Measurements from ENCODE around the gene KAZN. TPM values are rescaled to one million over a fixed set of nuclear protein-coding genes. Genes with fewer than 3 reads are reported as not detected.

KAZN gene
- total RNA-seq, 1 donor from 2014 or later = 9.4 TPM

DNA sequence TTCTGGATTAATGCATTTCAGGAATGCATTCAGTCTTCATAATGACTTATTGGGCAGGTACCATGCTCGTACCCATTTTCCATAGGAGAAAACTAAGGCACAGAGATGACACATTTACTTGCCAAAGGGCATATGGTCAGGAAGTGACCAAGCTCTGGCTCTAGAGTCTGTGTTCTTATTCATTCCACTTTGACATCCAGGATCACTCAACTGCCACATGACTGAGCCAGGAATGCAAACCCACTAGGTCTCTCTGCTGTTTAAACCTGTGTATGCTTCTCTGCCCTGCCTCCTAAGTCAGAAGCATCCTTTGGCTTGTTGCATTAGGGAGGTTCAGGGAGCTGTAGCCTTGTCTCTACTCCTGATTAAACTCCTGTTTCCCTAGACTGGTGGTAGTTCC lies 7.5 kb downstream of the KAZN start:
- TF ChIP-seq EZH2 (IDR thresholded peaks at IDR 0.05; ENCODE audit: insufficient read depth, low read length) = no peak
- TF ChIP-seq, protein P1, sequence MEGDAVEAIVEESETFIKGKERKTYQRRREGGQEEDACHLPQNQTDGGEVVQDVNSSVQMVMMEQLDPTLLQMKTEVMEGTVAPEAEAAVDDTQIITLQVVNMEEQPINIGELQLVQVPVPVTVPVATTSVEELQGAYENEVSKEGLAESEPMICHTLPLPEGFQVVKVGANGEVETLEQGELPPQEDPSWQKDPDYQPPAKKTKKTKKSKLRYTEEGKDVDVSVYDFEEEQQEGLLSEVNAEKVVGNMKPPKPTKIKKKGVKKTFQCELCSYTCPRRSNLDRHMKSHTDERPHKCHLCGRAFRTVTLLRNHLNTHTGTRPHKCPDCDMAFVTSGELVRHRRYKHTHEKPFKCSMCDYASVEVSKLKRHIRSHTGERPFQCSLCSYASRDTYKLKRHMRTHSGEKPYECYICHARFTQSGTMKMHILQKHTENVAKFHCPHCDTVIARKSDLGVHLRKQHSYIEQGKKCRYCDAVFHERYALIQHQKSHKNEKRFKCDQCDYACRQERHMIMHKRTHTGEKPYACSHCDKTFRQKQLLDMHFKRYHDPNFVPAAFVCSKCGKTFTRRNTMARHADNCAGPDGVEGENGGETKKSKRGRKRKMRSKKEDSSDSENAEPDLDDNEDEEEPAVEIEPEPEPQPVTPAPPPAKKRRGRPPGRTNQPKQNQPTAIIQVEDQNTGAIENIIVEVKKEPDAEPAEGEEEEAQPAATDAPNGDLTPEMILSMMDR (IDR thresholded peaks at IDR 0.05; ENCODE audit: insufficient read depth, low read depth, low read length) = no peak
- Histone ChIP-seq H3K4me3 (ENCODE audit: insufficient read depth, low read depth, low read length) (no peak overlapping the region), H3K27me3 (ENCODE audit: insufficient read depth, low read length) (peaks cover 14% of the 10 kb centered on the region), H2AFZ (ENCODE audit: low read depth, low read length) (no peak overlapping the region), H3K79me2 (ENCODE audit: insufficient read depth, low read length) (peaks cover 2% of the 10 kb centered on the region), H3K4me1 (ENCODE audit: insufficient read depth, low read length) (no peaks in the 10 kb centered on the region), H3K9ac (ENCODE audit: low read length) (no peak overlapping the region), H4K20me1 (ENCODE audit: insufficient read depth, low read length) (no peaks in the 10 kb centered on the region), H3K36me3 (ENCODE audit: insufficient read depth, low read length) (no peaks in the 10 kb centered on the region), H3K4me2 (ENCODE audit: low read length) (no peak overlapping the region), H3K27ac (ENCODE audit: low read depth, low read length) (no peak overlapping the region), H3K9me3 (ENCODE audit: insufficient read depth, low read depth, low read length) (no peaks in the 10 kb centered on the region)
- H3K36me3 Mint-ChIP-seq (ENCODE audit: low read depth, unreplicated experiment) = no peaks in the 10 kb centered on the region
- peaks cover 47% of the 10 kb centered on the region for H3K27me3 Mint-ChIP-seq (ENCODE audit: low read depth, unreplicated experiment)
- FAIRE-seq = no peak
- H3K9me3 Mint-ChIP-seq (ENCODE audit: unreplicated experiment) = no peaks in the 10 kb centered on the region
- H3K4me1 Mint-ChIP-seq (ENCODE audit: low read depth, unreplicated experiment) = peaks cover 3% of the 10 kb centered on the region
- no peak overlapping the region for H3K4me3 Mint-ChIP-seq (ENCODE audit: unreplicated experiment)
- H3K27ac Mint-ChIP-seq (ENCODE audit: unreplicated experiment) = no peak overlapping the region
- DNase-seq (ENCODE audit: low read depth) = no peak

DNA sequence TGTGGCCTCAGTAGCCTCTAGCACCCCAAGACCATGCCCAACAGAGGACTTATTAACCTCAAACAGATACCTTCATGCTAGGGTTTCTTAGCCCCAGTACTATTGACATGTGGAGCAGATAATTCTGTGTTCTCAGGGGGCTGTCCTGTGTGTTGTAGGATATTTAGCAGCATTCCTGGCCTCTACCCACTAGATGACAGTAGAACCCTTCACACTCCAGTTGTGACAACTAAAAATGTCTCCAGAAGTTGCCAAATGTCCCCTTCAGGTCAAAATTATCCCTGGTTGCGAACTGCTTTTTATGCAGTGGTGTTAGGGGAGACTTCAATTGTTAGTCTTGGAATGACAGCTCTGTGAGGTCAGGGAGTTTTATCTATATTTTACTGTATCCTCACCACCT lies 8.1 kb downstream of the KAZN start:
- Mint-ChIP-seq H3K36me3 (ENCODE audit: low read depth, unreplicated experiment) (no peaks in the 10 kb centered on the region), H3K9me3 (ENCODE audit: unreplicated experiment) (no peaks in the 10 kb centered on the region), H3K27ac (ENCODE audit: unreplicated experiment) (no peak overlapping the region), H3K4me3 (ENCODE audit: unreplicated experiment) (no peak overlapping the region), H3K4me1 (ENCODE audit: low read depth, unreplicated experiment) (peaks cover 3% of the 10 kb centered on the region), H3K27me3 (ENCODE audit: low read depth, unreplicated experiment) (peaks cover 42% of the 10 kb centered on the region)
- no peak for DNase-seq (ENCODE audit: low read depth)
- H3K4me3 ChIP-seq (ENCODE audit: insufficient read depth, low read depth, low read length) = no peak overlapping the region
- no peaks in the 10 kb centered on the region for H3K4me1 ChIP-seq (ENCODE audit: insufficient read depth, low read length)
- H2AFZ ChIP-seq (ENCODE audit: low read depth, low read length) = no peak overlapping the region
- no peaks in the 10 kb centered on the region for H4K20me1 ChIP-seq (ENCODE audit: insufficient read depth, low read length)
- no peaks in the 10 kb centered on the region for H3K36me3 ChIP-seq (ENCODE audit: insufficient read depth, low read length)
- H3K9me3 ChIP-seq (ENCODE audit: insufficient read depth, low read depth, low read length) = no peaks in the 10 kb centered on the region
- no peak for TF ChIP-seq EZH2 (IDR thresholded peaks at IDR 0.05; ENCODE audit: insufficient read depth, low read length)
- TF ChIP-seq, protein P1 (IDR thresholded peaks at IDR 0.05; ENCODE audit: insufficient read depth, low read depth, low read length) = peak; percentile 24
- H3K27me3 ChIP-seq (ENCODE audit: insufficient read depth, low read length) = peaks cover 10% of the 10 kb centered on the region
- no peak overlapping the region for H3K27ac ChIP-seq (ENCODE audit: low read depth, low read length)
- no peak for FAIRE-seq
- H3K79me2 ChIP-seq (ENCODE audit: insufficient read depth, low read length) = peaks cover 2% of the 10 kb centered on the region
- H3K4me2 ChIP-seq (ENCODE audit: low read length) = no peak overlapping the region
- no peak overlapping the region for H3K9ac ChIP-seq (ENCODE audit: low read length)

DNA sequence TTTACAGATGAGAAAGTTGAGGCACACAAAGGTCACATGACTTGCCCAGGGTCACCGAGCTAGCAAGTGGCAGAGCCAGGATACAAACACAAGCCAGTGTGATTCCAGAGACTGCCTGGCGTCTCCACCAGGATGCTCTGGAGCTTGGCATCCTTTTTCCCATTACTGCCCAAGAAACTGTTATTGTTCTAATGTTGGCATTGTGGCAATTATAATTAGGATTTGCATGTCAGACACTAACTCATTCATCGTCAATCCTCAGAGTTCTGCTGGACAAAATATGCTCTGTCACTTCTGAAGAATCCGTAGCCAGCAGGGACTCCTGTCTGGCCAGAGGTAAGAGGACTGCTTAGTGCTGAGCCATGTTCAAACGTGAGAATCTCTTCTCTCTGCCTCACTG lies 8.8 kb downstream of the KAZN start:
- no peaks in the 10 kb centered on the region for H3K4me1 ChIP-seq (ENCODE audit: insufficient read depth, low read length)
- peaks cover 2% of the 10 kb centered on the region for H3K79me2 ChIP-seq (ENCODE audit: insufficient read depth, low read length)
- no peaks in the 10 kb centered on the region for H3K9me3 Mint-ChIP-seq (ENCODE audit: unreplicated experiment)
- peaks cover 40% of the 10 kb centered on the region for H3K27me3 Mint-ChIP-seq (ENCODE audit: low read depth, unreplicated experiment)
- no peaks in the 10 kb centered on the region for H4K20me1 ChIP-seq (ENCODE audit: insufficient read depth, low read length)
- no peak overlapping the region for H3K27ac Mint-ChIP-seq (ENCODE audit: unreplicated experiment)
- no peak overlapping the region for H3K4me3 ChIP-seq (ENCODE audit: insufficient read depth, low read depth, low read length)
- no peak overlapping the region for H3K9ac ChIP-seq (ENCODE audit: low read length)
- DNase-seq (ENCODE audit: low read depth) (no peak), FAIRE-seq (no peak)
- TF ChIP-seq EZH2 (IDR thresholded peaks at IDR 0.05; ENCODE audit: insufficient read depth, low read length) = no peak
- TF ChIP-seq, protein P1 (IDR thresholded peaks at IDR 0.05; ENCODE audit: insufficient read depth, low read depth, low read length) = no peak
- H3K27ac ChIP-seq (ENCODE audit: low read depth, low read length) = no peak overlapping the region
- no peaks in the 10 kb centered on the region for H3K36me3 Mint-ChIP-seq (ENCODE audit: low read depth, unreplicated experiment)
- H3K9me3 ChIP-seq (ENCODE audit: insufficient read depth, low read depth, low read length) = no peaks in the 10 kb centered on the region
- H2AFZ ChIP-seq (ENCODE audit: low read depth, low read length) = no peak overlapping the region
- peaks cover under 1% of the 10 kb centered on the region for H3K4me1 Mint-ChIP-seq (ENCODE audit: low read depth, unreplicated experiment)
- no peak overlapping the region for H3K4me2 ChIP-seq (ENCODE audit: low read length)
- H3K36me3 ChIP-seq (ENCODE audit: insufficient read depth, low read length) = no peaks in the 10 kb centered on the region
- H3K27me3 ChIP-seq (ENCODE audit: insufficient read depth, low read length) = peaks cover 7% of the 10 kb centered on the region
- no peak overlapping the region for H3K4me3 Mint-ChIP-seq (ENCODE audit: unreplicated experiment)
